K562 (cell line): ENCODE measurements around the gene HMGCL. TPM values are rescaled to one million over a fixed set of nuclear protein-coding genes. Genes with fewer than 3 reads are reported as not detected.

Experiments
- CREM ChIP-seq: IDR thresholded peaks from 2 replicates; pipeline ENCODE4 v1.6.1; 2014; ENCODE audit warnings: antibody characterized with exemption, low read depth
- GABPB2 ChIP-seq: fragments of 250-450 bp; sonication (Bioruptor Pico); conservative IDR thresholded peaks from 2 replicates; pipeline ENCODE4 v1.5.1; 2021; ENCODE audit warnings: mild to moderate bottlenecking
- PRMT5 ChIP-seq: sonication (generic); formaldehyde crosslinking; IDR thresholded peaks from 2 replicates; pipeline ENCODE4 v1.5.0; 2020; ENCODE audit warnings: missing genetic modification reagents
- RBM34 ChIP-seq: fragments of 200-400 bp; formaldehyde crosslinking; IDR thresholded peaks from 2 replicates; pipeline ENCODE4 v1.6.1; 2018; ENCODE audit warnings: low read length, borderline replicate concordance; ENCODE audit not compliant: insufficient read depth
- TCF3 ChIP-seq: sonication (generic); formaldehyde crosslinking; IDR thresholded peaks from 2 replicates; pipeline ENCODE4 v1.4.0; 2020; ENCODE audit warnings: mild to moderate bottlenecking, missing genetic modification reagents
- TSC22D4 ChIP-seq: fragments of 450-650 bp; IDR thresholded peaks from 2 replicates; pipeline ENCODE4 v1.6.1; 2016; ENCODE audit warnings: missing genetic modification characterization, missing biosample characterization, control low read depth
- ZNF707 ChIP-seq: fragments of 250-450 bp; sonication (Bioruptor Pico); conservative IDR thresholded peaks from 2 replicates; pipeline ENCODE4 v1.8.0; 2022; ENCODE audit warnings: inconsistent platforms, mild to moderate bottlenecking, moderate library complexity
- polyA plus RNA-seq, 8 experiments: library from polyadenylated mRNA; depleted of rRNA in 4 of 8; stranded (reverse) in 5 of 8; unstranded in 3 of 8; fragments of >200 nt; fragmentation: Nextera tagmentation in 2 of 8; fragmentation: Illumina TruSeq in 1 of 8; extraction: Ambion mirVana in 2 of 8; extraction: Trizol in 1 of 8; gene quantifications; 2 replicates each; pipeline versions ENCODE4 v1.2.1 to v1.2.3, GENCODE V29; 2011 to 2014; ENCODE audit warnings: inconsistent platforms in 1 of 8, missing spikeins in 1 of 8
- total RNA-seq, 7 experiments: library from RNA; depleted of rRNA in 6 of 7; stranded (reverse); fragments of >200 nt in 6 of 7; fragmentation: Illumina TruSeq in 2 of 7; extraction: Trizol in 2 of 7; gene quantifications; 2 replicates each; pipeline versions ENCODE4 v1.2.1 to v1.2.3, GENCODE V29; 2011 to 2021; ENCODE audit warnings: low replicate concordance in 1 of 7
- TF ChIP-seq, protein P1 (sequence below): fragments of 250-450 bp; sonication (Bioruptor Pico); IDR thresholded peaks from 2 replicates; pipeline ENCODE4 v1.4.0; 2020
- TF ChIP-seq, protein P2 (sequence below): fragments of 250-450 bp; sonication (Bioruptor Pico); IDR thresholded peaks from 2 replicates; pipeline ENCODE4 v1.8.0; 2021; ENCODE audit warnings: mild to moderate bottlenecking, moderate library complexity
- TF ChIP-seq, protein P3 (sequence below): IDR thresholded peaks from 2 replicates; pipeline ENCODE4 v1.6.1; 2016; ENCODE audit warnings: missing genetic modification characterization, missing compliant biosample characterization
- TF ChIP-seq, protein P4 (sequence below): fragments of 450-650 bp; formaldehyde crosslinking; IDR thresholded peaks from 2 replicates; pipeline ENCODE4 v1.4.0; 2020; ENCODE audit warnings: mild to moderate bottlenecking, moderate library complexity
- TF ChIP-seq, protein P5 (sequence below): fragments of 450-650 bp; formaldehyde crosslinking; conservative IDR thresholded peaks from 2 replicates; pipeline ENCODE4 v1.4.0; 2022; ENCODE audit warnings: mild to moderate bottlenecking, missing genetic modification characterization
- TF ChIP-seq, protein P6 (sequence below): fragments of 450-650 bp; IDR thresholded peaks from 2 replicates; pipeline ENCODE4 v1.7.0; 2016; ENCODE audit warnings: borderline replicate concordance

The HMGCL gene
- total and polyA plus RNA-seq, 9 of the 15 experiments (the other 6 are each of a cell fraction or from before 2014, with no cell fraction given) = 18.0 to 82.2 (median 24.2) TPM

DNA sequence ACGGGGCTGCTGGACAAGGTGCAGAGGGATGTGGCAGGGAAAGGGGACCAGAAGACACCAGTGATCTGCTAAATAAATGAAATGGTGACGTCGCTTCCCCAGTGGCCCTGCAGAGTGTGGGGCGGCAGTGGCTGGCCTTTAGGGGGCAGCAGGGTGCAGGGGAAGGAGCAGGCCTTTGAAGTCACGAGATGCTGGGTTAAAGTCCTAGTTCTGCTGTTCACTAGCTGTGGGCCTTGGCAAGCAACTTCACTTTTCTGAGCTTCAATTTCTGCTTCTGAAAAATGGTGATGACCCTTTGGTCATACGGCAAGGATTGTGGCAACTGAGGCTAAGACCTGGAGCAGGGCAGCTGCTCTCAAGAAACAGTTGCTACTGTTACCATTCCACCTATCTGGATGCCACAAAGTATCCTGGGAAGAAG lies 15.5 kb downstream of the HMGCL start (continued):
- TF ChIP-seq, protein P1, sequence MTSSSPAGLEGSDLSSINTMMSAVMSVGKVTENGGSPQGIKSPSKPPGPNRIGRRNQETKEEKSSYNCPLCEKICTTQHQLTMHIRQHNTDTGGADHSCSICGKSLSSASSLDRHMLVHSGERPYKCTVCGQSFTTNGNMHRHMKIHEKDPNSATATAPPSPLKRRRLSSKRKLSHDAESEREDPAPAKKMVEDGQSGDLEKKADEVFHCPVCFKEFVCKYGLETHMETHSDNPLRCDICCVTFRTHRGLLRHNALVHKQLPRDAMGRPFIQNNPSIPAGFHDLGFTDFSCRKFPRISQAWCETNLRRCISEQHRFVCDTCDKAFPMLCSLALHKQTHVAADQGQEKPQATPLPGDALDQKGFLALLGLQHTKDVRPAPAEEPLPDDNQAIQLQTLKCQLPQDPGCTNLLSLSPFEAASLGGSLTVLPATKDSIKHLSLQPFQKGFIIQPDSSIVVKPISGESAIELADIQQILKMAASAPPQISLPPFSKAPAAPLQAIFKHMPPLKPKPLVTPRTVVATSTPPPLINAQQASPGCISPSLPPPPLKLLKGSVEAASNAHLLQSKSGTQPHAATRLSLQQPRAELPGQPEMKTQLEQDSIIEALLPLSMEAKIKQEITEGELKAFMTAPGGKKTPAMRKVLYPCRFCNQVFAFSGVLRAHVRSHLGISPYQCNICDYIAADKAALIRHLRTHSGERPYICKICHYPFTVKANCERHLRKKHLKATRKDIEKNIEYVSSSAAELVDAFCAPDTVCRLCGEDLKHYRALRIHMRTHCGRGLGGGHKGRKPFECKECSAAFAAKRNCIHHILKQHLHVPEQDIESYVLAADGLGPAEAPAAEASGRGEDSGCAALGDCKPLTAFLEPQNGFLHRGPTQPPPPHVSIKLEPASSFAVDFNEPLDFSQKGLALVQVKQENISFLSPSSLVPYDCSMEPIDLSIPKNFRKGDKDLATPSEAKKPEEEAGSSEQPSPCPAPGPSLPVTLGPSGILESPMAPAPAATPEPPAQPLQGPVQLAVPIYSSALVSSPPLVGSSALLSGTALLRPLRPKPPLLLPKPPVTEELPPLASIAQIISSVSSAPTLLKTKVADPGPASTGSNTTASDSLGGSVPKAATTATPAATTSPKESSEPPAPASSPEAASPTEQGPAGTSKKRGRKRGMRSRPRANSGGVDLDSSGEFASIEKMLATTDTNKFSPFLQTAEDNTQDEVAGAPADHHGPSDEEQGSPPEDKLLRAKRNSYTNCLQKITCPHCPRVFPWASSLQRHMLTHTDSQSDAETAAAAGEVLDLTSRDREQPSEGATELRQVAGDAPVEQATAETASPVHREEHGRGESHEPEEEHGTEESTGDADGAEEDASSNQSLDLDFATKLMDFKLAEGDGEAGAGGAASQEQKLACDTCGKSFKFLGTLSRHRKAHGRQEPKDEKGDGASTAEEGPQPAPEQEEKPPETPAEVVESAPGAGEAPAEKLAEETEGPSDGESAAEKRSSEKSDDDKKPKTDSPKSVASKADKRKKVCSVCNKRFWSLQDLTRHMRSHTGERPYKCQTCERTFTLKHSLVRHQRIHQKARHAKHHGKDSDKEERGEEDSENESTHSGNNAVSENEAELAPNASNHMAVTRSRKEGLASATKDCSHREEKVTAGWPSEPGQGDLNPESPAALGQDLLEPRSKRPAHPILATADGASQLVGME (CRISPR knock-in tag) = no peak
- TF ChIP-seq TCF3 (0 out of 2 replicates have a peak, but pooled peaks have one; percentile 10), GABPB2 (CRISPR knock-in tag) (no peak), CREM (peak; percentile 90), ZNF707 (CRISPR knock-in tag) (no peak), TSC22D4 (tag) (no peak), RBM34 (no peak), PRMT5 (CRISPR knock-in tag) (no peak)
- TF ChIP-seq, protein P2, sequence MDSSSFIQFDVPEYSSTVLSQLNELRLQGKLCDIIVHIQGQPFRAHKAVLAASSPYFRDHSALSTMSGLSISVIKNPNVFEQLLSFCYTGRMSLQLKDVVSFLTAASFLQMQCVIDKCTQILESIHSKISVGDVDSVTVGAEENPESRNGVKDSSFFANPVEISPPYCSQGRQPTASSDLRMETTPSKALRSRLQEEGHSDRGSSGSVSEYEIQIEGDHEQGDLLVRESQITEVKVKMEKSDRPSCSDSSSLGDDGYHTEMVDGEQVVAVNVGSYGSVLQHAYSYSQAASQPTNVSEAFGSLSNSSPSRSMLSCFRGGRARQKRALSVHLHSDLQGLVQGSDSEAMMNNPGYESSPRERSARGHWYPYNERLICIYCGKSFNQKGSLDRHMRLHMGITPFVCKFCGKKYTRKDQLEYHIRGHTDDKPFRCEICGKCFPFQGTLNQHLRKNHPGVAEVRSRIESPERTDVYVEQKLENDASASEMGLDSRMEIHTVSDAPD (CRISPR knock-in tag) = no peak
- TF ChIP-seq, protein P3, sequence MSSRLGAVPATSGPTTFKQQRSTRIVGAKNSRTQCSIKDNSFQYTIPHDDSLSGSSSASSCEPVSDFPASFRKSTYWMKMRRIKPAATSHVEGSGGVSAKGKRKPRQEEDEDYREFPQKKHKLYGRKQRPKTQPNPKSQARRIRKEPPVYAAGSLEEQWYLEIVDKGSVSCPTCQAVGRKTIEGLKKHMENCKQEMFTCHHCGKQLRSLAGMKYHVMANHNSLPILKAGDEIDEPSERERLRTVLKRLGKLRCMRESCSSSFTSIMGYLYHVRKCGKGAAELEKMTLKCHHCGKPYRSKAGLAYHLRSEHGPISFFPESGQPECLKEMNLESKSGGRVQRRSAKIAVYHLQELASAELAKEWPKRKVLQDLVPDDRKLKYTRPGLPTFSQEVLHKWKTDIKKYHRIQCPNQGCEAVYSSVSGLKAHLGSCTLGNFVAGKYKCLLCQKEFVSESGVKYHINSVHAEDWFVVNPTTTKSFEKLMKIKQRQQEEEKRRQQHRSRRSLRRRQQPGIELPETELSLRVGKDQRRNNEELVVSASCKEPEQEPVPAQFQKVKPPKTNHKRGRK (tag) = no peak
- TF ChIP-seq, protein P4, sequence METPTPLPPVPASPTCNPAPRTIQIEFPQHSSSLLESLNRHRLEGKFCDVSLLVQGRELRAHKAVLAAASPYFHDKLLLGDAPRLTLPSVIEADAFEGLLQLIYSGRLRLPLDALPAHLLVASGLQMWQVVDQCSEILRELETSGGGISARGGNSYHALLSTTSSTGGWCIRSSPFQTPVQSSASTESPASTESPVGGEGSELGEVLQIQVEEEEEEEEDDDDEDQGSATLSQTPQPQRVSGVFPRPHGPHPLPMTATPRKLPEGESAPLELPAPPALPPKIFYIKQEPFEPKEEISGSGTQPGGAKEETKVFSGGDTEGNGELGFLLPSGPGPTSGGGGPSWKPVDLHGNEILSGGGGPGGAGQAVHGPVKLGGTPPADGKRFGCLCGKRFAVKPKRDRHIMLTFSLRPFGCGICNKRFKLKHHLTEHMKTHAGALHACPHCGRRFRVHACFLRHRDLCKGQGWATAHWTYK (CRISPR knock-in tag) = no peak
- TF ChIP-seq, protein P5, sequence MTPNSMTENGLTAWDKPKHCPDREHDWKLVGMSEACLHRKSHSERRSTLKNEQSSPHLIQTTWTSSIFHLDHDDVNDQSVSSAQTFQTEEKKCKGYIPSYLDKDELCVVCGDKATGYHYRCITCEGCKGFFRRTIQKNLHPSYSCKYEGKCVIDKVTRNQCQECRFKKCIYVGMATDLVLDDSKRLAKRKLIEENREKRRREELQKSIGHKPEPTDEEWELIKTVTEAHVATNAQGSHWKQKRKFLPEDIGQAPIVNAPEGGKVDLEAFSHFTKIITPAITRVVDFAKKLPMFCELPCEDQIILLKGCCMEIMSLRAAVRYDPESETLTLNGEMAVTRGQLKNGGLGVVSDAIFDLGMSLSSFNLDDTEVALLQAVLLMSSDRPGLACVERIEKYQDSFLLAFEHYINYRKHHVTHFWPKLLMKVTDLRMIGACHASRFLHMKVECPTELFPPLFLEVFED (CRISPR knock-in tag) = no peak
- TF ChIP-seq, protein P6, sequence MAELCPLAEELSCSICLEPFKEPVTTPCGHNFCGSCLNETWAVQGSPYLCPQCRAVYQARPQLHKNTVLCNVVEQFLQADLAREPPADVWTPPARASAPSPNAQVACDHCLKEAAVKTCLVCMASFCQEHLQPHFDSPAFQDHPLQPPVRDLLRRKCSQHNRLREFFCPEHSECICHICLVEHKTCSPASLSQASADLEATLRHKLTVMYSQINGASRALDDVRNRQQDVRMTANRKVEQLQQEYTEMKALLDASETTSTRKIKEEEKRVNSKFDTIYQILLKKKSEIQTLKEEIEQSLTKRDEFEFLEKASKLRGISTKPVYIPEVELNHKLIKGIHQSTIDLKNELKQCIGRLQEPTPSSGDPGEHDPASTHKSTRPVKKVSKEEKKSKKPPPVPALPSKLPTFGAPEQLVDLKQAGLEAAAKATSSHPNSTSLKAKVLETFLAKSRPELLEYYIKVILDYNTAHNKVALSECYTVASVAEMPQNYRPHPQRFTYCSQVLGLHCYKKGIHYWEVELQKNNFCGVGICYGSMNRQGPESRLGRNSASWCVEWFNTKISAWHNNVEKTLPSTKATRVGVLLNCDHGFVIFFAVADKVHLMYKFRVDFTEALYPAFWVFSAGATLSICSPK = no peak
